Neutrophil (primary cell): ENCODE data around the gene CIB1.
"Not testable (repeated sequence)": the region's sequence is repeated elsewhere in the genome, so short reads cannot be mapped to it uniquely, and the experiment has no call there.

Source experiments
- H3K27ac ChIP-seq: fragments of 200-600 bp; sonication (generic); 2 replicates; pipeline ENCODE4 v1.5.1; 2016; ENCODE audit warnings: mild to moderate bottlenecking, moderate library complexity
- H3K27me3 ChIP-seq: fragments of 200-600 bp; sonication (generic); 2 replicates; pipeline ENCODE4 v1.6.0; 2016; ENCODE audit warnings: mild to moderate bottlenecking
- H3K36me3 ChIP-seq: fragments of 200-600 bp; sonication (generic); 2 replicates; pipeline ENCODE4 v1.5.1; 2017
- H3K4me1 ChIP-seq, 2 experiments: fragments of 200-600 bp in 1 of 2; sonication (generic) in 1 of 2; 1 replicate in 1 of 2; 2 replicates in 1 of 2; pipeline versions ENCODE4 v1.5.1 to v1.6.1; 2013 to 2016; ENCODE audit warnings: low read depth in 1 of 2, low read length in 1 of 2, mild to moderate bottlenecking in 1 of 2, moderate library complexity in 1 of 2; ENCODE audit not compliant: control insufficient read depth in 1 of 2, insufficient read depth in 1 of 2
- H3K4me3 ChIP-seq, 2 experiments: fragments of 200-600 bp in 1 of 2; sonication (generic) in 1 of 2; 1 replicate in 1 of 2; 2 replicates in 1 of 2; pipeline ENCODE4 v1.5.1; 2013 to 2016; ENCODE audit warnings: low read depth in 1 of 2, low read length in 1 of 2, mild to moderate bottlenecking in 1 of 2, moderate library complexity in 1 of 2
- H3K9me3 ChIP-seq: fragments of 200-600 bp; sonication (generic); 2 replicates; pipeline ENCODE4 v1.5.1; 2016
- CTCF ChIP-seq: fragments of 200-600 bp; sonication (generic); IDR thresholded peaks from 2 replicates; pipeline ENCODE4 v1.5.1; 2016; ENCODE audit warnings: antibody characterized with exemption

Gene CIB1

GRCh38 chr15:90261811-90262210 lies 28.1 kb upstream of the CIB1 start:
- Histone ChIP-seq H3K27me3 (no peaks in the 10 kb centered on the region), H3K4me3 (no peak overlapping the region), H3K9me3 (no peaks in the 10 kb centered on the region), H3K36me3 (no peaks in the 10 kb centered on the region), H3K27ac (no peak overlapping the region), H3K4me1 (peaks cover 17 to 21% of the 10 kb centered on the region in 2 experiments)
- TF ChIP-seq CTCF: no peak

- not testable (repeated sequence) for H3K36me3 ChIP-seq, H3K27ac ChIP-seq, H3K9me3 ChIP-seq, H3K27me3 ChIP-seq, H3K4me3 ChIP-seq
- peaks cover 10 to 12% of the 10 kb centered on the region in 2 experiments for H3K4me1 ChIP-seq
These were observed 27.0 kb upstream of the CIB1 start for GRCh38 chr15:90260731-90261130.

GRCh38 chr15:90259524-90259923 lies 25.8 kb upstream of the CIB1 start:
- Histone ChIP-seq H3K27ac (no peak overlapping the region), H3K9me3 (no peaks in the 10 kb centered on the region), H3K36me3 (no peaks in the 10 kb centered on the region), H3K4me3 (no peak overlapping the region), H3K27me3 (no peaks in the 10 kb centered on the region), H3K4me1 (peaks cover 4% of the 10 kb centered on the region in 2 experiments)
- no peak for TF ChIP-seq CTCF

GRCh38 chr15:90257776-90258175 lies 24.0 kb upstream of the CIB1 start:
- Histone ChIP-seq H3K27me3 (no peaks in the 10 kb centered on the region), H3K27ac (no peak overlapping the region), H3K9me3 (no peaks in the 10 kb centered on the region), H3K36me3 (no peaks in the 10 kb centered on the region), H3K4me3 (no peak overlapping the region), H3K4me1 (no peaks in the 10 kb centered on the region)
- no peak for TF ChIP-seq CTCF

- TF ChIP-seq CTCF: no peak
- Histone ChIP-seq H3K4me1 (peaks cover 4 to 10% of the 10 kb centered on the region in 2 experiments), H3K9me3 (no peaks in the 10 kb centered on the region), H3K27ac (no peak within 1 kb of the TSS), H3K36me3 (no peaks in the 10 kb centered on the region), H3K27me3 (peaks cover 14% of the 10 kb centered on the region), H3K4me3 (peak within 1 kb of the TSS; percentile 49 to 60)
These were observed 15.6 kb upstream of the CIB1 start, which contains the start of gene TTLL13 for GRCh38 chr15:90249203-90249863. Gene TTLL13, plus strand, starts transcription at chr15:90249556. Its CDS starts 1,075 bp downstream, at chr15:90250631.

- Histone ChIP-seq H3K9me3 (no peaks in the 10 kb centered on the region), H3K27me3 (peaks cover 14% of the 10 kb centered on the region), H3K27ac (no peak overlapping the region), H3K4me1 (peaks cover 4 to 10% of the 10 kb centered on the region in 2 experiments), H3K4me3 (peak overlapping the region in 1 of 2 experiments; percentile 49), H3K36me3 (no peaks in the 10 kb centered on the region)
- TF ChIP-seq CTCF: no peak
These were observed 15.1 kb upstream of the CIB1 start for GRCh38 chr15:90248789-90249202.
